SK-N-SH treated with all-trans-retinoic acid at 6 μM for 48 hours (cell line): ENCODE measurements around the gene BLOC1S6.

Experiments used
- ATAC-seq: fragments of 200-7000 bp; cut with Tn5 transposase; 3 replicates; pipeline ENCODE4 v1.9.1; 2020; ENCODE audit warnings: mild to moderate bottlenecking, moderate library complexity
- CREB5 ChIP-seq: fragments of 250-450 bp; sonication (Bioruptor Pico); IDR thresholded peaks from 2 replicates; pipeline ENCODE4 v1.5.1; 2020; ENCODE audit warnings: low read depth, mild to moderate bottlenecking, moderate library complexity
- CSDC2 ChIP-seq: fragments of 250-450 bp; sonication (Bioruptor Pico); IDR thresholded peaks from 2 replicates; pipeline ENCODE4 v1.5.0; 2020; ENCODE audit warnings: mild to moderate bottlenecking, moderate library complexity
- ESRRG ChIP-seq: fragments of 250-450 bp; sonication (Bioruptor Pico); IDR thresholded peaks from 2 replicates; pipeline ENCODE4 v1.6.1; 2021; ENCODE audit warnings: mild to moderate bottlenecking
- GLIS3 ChIP-seq: fragments of 250-450 bp; sonication (Bioruptor Pico); IDR thresholded peaks from 2 replicates; pipeline ENCODE4 v1.5.0; 2020; ENCODE audit warnings: mild to moderate bottlenecking, moderate library complexity
- ISL1 ChIP-seq: fragments of 250-450 bp; sonication (Bioruptor Pico); IDR thresholded peaks from 2 replicates; pipeline ENCODE4 v2.1.2; 2022; ENCODE audit warnings: mild to moderate bottlenecking, moderate library complexity
- OSR1 ChIP-seq: fragments of 250-450 bp; sonication (Bioruptor Pico); IDR thresholded peaks from 2 replicates; pipeline ENCODE4 v1.8.0; 2022; ENCODE audit warnings: moderate library complexity, mild to moderate bottlenecking, inconsistent platforms
- PPARA ChIP-seq: fragments of 250-450 bp; sonication (Bioruptor Pico); IDR thresholded peaks from 2 replicates; pipeline ENCODE4 v1.5.0; 2020; ENCODE audit warnings: mild to moderate bottlenecking, borderline replicate concordance
- SNAI2 ChIP-seq: fragments of 250-450 bp; sonication (Bioruptor Pico); IDR thresholded peaks from 2 replicates; pipeline ENCODE4 v1.5.0; 2020; ENCODE audit warnings: mild to moderate bottlenecking, moderate library complexity
- TCF4 ChIP-seq: fragments of 250-450 bp; sonication (Bioruptor Pico); IDR thresholded peaks from 2 replicates; pipeline ENCODE4 v1.8.0; 2021; ENCODE audit warnings: mild to moderate bottlenecking, moderate library complexity, borderline replicate concordance
- TOX ChIP-seq: fragments of 250-450 bp; sonication (Bioruptor Pico); IDR thresholded peaks from 2 replicates; pipeline ENCODE4 v1.8.0; 2021; ENCODE audit warnings: mild to moderate bottlenecking, moderate library complexity, borderline replicate concordance
- TSHZ2 ChIP-seq: fragments of 250-450 bp; sonication (Bioruptor Pico); IDR thresholded peaks from 2 replicates; pipeline ENCODE4 v1.5.0; 2020; ENCODE audit warnings: mild to moderate bottlenecking, moderate library complexity
- ZFP3 ChIP-seq: fragments of 250-450 bp; sonication (Bioruptor Pico); IDR thresholded peaks from 2 replicates; pipeline ENCODE4 v1.5.0; 2020; ENCODE audit warnings: mild to moderate bottlenecking, moderate library complexity
- ZFP30 ChIP-seq: fragments of 450-650 bp; formaldehyde crosslinking; IDR thresholded peaks from 2 replicates; pipeline ENCODE4 v1.5.0; 2022; ENCODE audit warnings: mild to moderate bottlenecking, moderate library complexity
- ZNF70 ChIP-seq: fragments of 450-650 bp; formaldehyde crosslinking; IDR thresholded peaks from 2 replicates; pipeline ENCODE4 v1.5.0; 2020; ENCODE audit warnings: mild to moderate bottlenecking, moderate library complexity
- ZNF8 ChIP-seq: fragments of 450-650 bp; formaldehyde crosslinking; IDR thresholded peaks from 2 replicates; pipeline ENCODE4 v1.5.0; 2020; ENCODE audit warnings: mild to moderate bottlenecking, moderate library complexity

The BLOC1S6 gene

GRCh38 chr15:45539680-45540079 lies 47.5 kb upstream of the BLOC1S6 start:
- no peak for TF ChIP-seq ZNF70
- no peak for ATAC-seq

GRCh38 chr15:45540531-45540930 lies 46.6 kb upstream of the BLOC1S6 start:
- TF ChIP-seq GLIS3 (CRISPR knock-in tag) (no peak), ESRRG (CRISPR knock-in tag) (no peak), TSHZ2 (no peak), ISL1 (CRISPR knock-in tag) (no peak), ZFP3 (CRISPR knock-in tag) (no peak), ZNF8 (CRISPR knock-in tag) (no peak)
- TF ChIP-seq, all 23 proteins: peak for 0
- no peak for ATAC-seq

- ATAC-seq: no peak
- TF ChIP-seq PPARA (CRISPR knock-in tag) (no peak), TOX (CRISPR knock-in tag) (no peak), ZNF70 (no peak), TSHZ2 (no peak)
- TF ChIP-seq, all 23 proteins: peak for 0
Observed at GRCh38 chr15:45543051-45543450, 44.1 kb upstream of the BLOC1S6 start.

GRCh38 chr15:45544266-45545023 lies 42.7 kb upstream of the BLOC1S6 start:
- TF ChIP-seq ZNF8 (CRISPR knock-in tag) (no peak), CSDC2 (CRISPR knock-in tag) (no peak), SNAI2 (CRISPR knock-in tag) (no peak), TCF4 (no peak), GLIS3 (CRISPR knock-in tag) (no peak), TSHZ2 (no peak), ZNF70 (no peak), CREB5 (CRISPR knock-in tag) (no peak), ZFP30 (CRISPR knock-in tag) (no peak)
- ATAC-seq: no peak

GRCh38 chr15:45546789-45547188 lies 40.4 kb upstream of the BLOC1S6 start:
- no peak for TF ChIP-seq OSR1 (CRISPR knock-in tag)
- TF ChIP-seq ISL1 (CRISPR knock-in tag): no peak
- TF ChIP-seq TCF4: no peak
- TF ChIP-seq ZNF8 (CRISPR knock-in tag): no peak
- TF ChIP-seq ZFP30 (CRISPR knock-in tag): no peak
- no peak for TF ChIP-seq TOX (CRISPR knock-in tag)
- no peak for TF ChIP-seq ESRRG (CRISPR knock-in tag)
- no peak for TF ChIP-seq GLIS3 (CRISPR knock-in tag)
- no peak for ATAC-seq
